ENCODE results near the gene NPAS3. TPM values are rescaled to one million over a fixed set of nuclear protein-coding genes. Genes with fewer than 3 reads are reported as not detected.
A peak's percentile ranks its signal among the peaks of the same experiment; 100 is the strongest.

Gene NPAS3
- total RNA-seq, 2 donors from 2014 or later: 0.33 to 0.78 TPM

- WGBS, 2 donors: 82% methylated on average over 5 of the region's 5 CpGs
- Histone ChIP-seq H3K27ac (no peak overlapping the region), H3K4me3 (no peak overlapping the region), H3K4me1 (no peaks in the 10 kb centered on the region), H3K9me3 (no peaks in the 10 kb centered on the region), H3K27me3 (no peaks in the 10 kb centered on the region), H3K36me3 (replicated peaks in 1 of 2; ENCODE audit: insufficient read depth in 1 of 2, low read depth in 2 of 2) (no peaks in the 10 kb centered on the region)
- DNase-seq (no peak), ATAC-seq (no peak)
- intact Hi-C loops (cut with DNase I): no loop called here
- TF ChIP-seq POLR2A (IDR thresholded peaks at IDR 0.05): no peak
- no peak for TF ChIP-seq CTCF (IDR thresholded peaks at IDR 0.05)
Measured at GRCh38 chr14:33285902-33286700, 347.4 kb downstream of the NPAS3 start.

DNA sequence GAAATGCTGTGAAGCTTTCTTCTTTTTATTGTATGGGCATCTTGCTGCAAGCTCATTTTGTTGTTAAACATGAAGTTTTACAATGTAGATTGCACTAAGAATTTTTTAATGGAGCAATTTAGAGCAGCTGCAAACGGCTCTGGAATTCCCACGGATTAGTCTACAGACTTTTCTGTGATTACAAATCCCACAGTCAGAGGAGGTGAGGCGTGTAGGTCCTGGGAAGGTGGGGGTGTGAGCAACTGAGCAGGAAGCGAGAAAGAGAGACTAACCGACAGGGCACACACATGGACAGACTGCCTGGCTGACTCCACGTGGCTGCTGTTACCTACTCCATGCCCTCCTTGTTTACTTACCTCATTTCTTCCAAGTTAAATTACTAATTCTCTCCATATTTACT is 348.5 kb downstream of the NPAS3 start:
- peak overlapping the region in 1 of 4 donors; percentile 42 for H3K27ac ChIP-seq
- ATAC-seq (peak; percentile 90), DNase-seq (peak; percentile 71 to 84 (median 80))
- no peaks in the 10 kb centered on the region for H3K9me3 ChIP-seq
- H3K36me3 ChIP-seq (replicated peaks in 1 of 2; ENCODE audit: insufficient read depth in 1 of 2, low read depth in 2 of 2): no peaks in the 10 kb centered on the region
- 7 to 25% methylated on average over 6 of the region's 6 CpGs for WGBS, 2 donors
- H3K27me3 ChIP-seq: no peaks in the 10 kb centered on the region
- intact Hi-C loops (cut with DNase I): no loop called here
- no peaks in the 10 kb centered on the region for H3K4me1 ChIP-seq
- H3K4me3 ChIP-seq: no peak overlapping the region
- TF ChIP-seq CTCF (IDR thresholded peaks at IDR 0.05) (no peak), POLR2A (IDR thresholded peaks at IDR 0.05) (no peak)

GRCh38 chr14:33290641-33291040 is 352.0 kb downstream of the NPAS3 start:
- no peaks in the 10 kb centered on the region for H3K4me1 ChIP-seq
- no peak for ATAC-seq
- intact Hi-C loops (cut with DNase I): no loop called here
- no peaks in the 10 kb centered on the region for H3K27me3 ChIP-seq
- DNase-seq: no peak
- 79 to 82% methylated on average over 4 of the region's 4 CpGs for WGBS, 2 donors
- TF ChIP-seq CTCF (IDR thresholded peaks at IDR 0.05): no peak
- no peak for TF ChIP-seq POLR2A (IDR thresholded peaks at IDR 0.05)
- no peak overlapping the region for H3K27ac ChIP-seq
- no peaks in the 10 kb centered on the region for H3K9me3 ChIP-seq
- H3K36me3 ChIP-seq (replicated peaks in 1 of 2; ENCODE audit: insufficient read depth in 1 of 2, low read depth in 2 of 2): no peaks in the 10 kb centered on the region
- H3K4me3 ChIP-seq: no peak overlapping the region

DNA sequence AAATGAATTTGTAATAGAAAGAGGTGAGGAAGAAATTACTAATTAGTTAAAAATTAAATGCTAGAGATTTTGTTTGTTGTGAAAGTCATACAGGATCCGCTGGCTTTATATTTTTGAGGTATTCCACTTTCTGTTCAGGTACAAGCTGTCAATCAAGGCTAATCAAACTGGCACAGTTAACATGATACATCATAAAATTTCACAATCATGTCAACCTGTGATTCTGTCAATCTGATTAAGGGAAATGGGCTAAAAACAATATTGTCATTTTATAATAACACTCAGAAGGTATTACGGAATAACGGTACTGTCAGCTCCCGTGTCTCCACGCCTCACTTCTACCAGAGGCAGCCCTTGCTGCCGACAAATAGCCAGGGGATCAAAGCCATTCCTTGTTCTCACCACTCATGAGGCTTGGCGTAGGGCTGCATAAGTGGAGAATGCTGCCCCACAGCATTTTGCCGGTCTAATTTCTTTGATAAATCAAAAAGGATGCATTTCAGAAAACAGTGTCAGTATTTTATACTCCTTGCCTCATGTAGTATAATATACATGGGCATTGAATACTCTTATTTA is 352.9 kb downstream of the NPAS3 start:
- H3K36me3 ChIP-seq (replicated peaks in 1 of 2; ENCODE audit: insufficient read depth in 1 of 2, low read depth in 2 of 2): no peaks in the 10 kb centered on the region
- H3K4me1 ChIP-seq: no peaks in the 10 kb centered on the region
- H3K27me3 ChIP-seq: no peaks in the 10 kb centered on the region
- intact Hi-C loops (cut with DNase I): no loop called here
- no peak overlapping the region for H3K27ac ChIP-seq
- 85 to 92% methylated on average over 8 of the region's 8 CpGs for WGBS, 2 donors
- H3K9me3 ChIP-seq: no peaks in the 10 kb centered on the region
- H3K4me3 ChIP-seq: no peak overlapping the region
- DNase-seq (no peak), ATAC-seq (no peak)
- no peak for TF ChIP-seq POLR2A (IDR thresholded peaks at IDR 0.05)
- TF ChIP-seq CTCF (IDR thresholded peaks at IDR 0.05): no peak
